Measurements from ENCODE around the gene JAKMIP3.

DNA sequence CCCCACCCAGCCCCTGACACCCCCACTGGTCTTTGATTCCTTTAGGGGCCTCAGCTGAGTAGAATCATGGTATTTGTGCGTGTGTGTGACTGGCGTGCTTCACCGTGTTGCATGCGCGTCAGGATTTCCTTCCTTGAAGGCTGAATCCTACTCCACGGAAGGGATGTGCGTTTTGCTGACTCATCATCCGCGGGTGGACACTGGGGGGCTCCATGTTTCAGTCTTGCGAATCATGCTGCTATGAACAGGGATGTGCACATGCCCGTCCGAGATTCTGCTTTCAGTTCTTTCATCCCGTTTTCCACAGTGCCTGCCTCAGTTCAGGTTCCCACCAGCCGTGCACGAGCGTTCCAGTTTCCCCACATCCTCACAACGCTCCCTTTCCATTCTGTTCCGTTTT lies 20.9 kb upstream of the JAKMIP3 start:
- TF ChIP-seq CTCF (IDR thresholded peaks at IDR 0.05) (no peak), POLR2A (IDR thresholded peaks at IDR 0.05) (no peak)

Data from adrenal gland (tissue), 5 donors.